Measurements from ENCODE around the gene PDCL2.

DNA sequence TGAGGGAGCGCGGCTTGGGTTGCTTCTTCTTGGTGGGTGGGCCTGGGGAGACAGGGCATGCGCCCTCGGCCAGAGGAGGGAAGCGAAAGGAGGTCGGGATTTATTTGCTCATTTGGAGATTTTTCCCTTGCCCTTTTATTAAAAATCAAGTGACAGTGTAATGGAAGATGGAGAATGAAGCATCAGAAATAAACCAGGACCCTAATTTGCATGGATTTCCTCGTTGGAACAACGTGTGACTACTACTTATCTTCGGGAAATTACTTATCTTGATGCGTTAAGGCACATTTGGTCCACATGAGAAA is 44.6 kb downstream of the PDCL2 start:
- TF ChIP-seq ZNF274 (IDR thresholded peaks at IDR 0.05; ENCODE audit: low read depth, low read length), result no peak
- TF ChIP-seq YY1 (IDR thresholded peaks at IDR 0.05; ENCODE audit: insufficient read depth, insufficient read length), result no peak
